ENCODE results near the gene MYRIP. TPM values are rescaled to one million over a fixed set of nuclear protein-coding genes. Genes with fewer than 3 reads are reported as not detected.

MYRIP gene
- total and polyA plus RNA-seq, 2 experiments from 2014 or later: 0.36 to 0.60 TPM

DNA sequence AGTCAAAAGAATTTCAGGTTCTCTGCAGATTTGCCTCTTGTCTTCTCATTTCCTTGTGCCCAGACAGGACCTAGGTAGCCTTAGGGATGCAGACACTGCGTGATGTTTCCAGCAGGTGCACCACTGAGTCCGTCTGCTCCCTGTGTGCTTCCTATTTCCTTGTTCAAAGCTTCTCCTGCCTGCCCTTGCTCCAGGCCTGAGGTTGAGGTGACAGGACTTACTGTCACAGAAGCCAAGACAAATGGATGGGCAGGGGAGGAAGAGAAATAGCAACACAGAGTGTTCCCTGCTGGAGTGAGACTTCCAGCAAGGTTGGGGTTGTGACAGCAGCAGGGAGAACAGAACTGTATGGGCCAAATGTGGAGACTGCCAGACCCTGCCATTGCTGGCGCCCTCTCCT, 199.4 kb downstream of the MYRIP start:
- Histone ChIP-seq H3K36me3 (no peaks in the 10 kb centered on the region), H3K4me3 (no peak overlapping the region), H3K9me3 (ENCODE audit: low read depth) (no peaks in the 10 kb centered on the region), H3K27me3 (no peaks in the 10 kb centered on the region), H3K27ac (no peak overlapping the region), H3K4me1 (ENCODE audit: low read depth) (no peaks in the 10 kb centered on the region)
- TF ChIP-seq, protein P1, sequence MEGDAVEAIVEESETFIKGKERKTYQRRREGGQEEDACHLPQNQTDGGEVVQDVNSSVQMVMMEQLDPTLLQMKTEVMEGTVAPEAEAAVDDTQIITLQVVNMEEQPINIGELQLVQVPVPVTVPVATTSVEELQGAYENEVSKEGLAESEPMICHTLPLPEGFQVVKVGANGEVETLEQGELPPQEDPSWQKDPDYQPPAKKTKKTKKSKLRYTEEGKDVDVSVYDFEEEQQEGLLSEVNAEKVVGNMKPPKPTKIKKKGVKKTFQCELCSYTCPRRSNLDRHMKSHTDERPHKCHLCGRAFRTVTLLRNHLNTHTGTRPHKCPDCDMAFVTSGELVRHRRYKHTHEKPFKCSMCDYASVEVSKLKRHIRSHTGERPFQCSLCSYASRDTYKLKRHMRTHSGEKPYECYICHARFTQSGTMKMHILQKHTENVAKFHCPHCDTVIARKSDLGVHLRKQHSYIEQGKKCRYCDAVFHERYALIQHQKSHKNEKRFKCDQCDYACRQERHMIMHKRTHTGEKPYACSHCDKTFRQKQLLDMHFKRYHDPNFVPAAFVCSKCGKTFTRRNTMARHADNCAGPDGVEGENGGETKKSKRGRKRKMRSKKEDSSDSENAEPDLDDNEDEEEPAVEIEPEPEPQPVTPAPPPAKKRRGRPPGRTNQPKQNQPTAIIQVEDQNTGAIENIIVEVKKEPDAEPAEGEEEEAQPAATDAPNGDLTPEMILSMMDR (IDR thresholded peaks at IDR 0.05; ENCODE audit: low read depth, low read length): no peak
- DNase-seq (ENCODE audit: low read depth in 1 of 2, low spot score in 1 of 2): no peak

GRCh38 chr3:40009991-40010390, 200.6 kb downstream of the MYRIP start:
- peak in 1 of 2 donors; percentile 2 for DNase-seq (ENCODE audit: low read depth in 1 of 2, low spot score in 1 of 2)
- Histone ChIP-seq H3K9me3 (ENCODE audit: low read depth) (no peaks in the 10 kb centered on the region), H3K27me3 (no peaks in the 10 kb centered on the region), H3K4me1 (ENCODE audit: low read depth) (no peaks in the 10 kb centered on the region), H3K4me3 (no peak overlapping the region), H3K27ac (no peak overlapping the region), H3K36me3 (no peaks in the 10 kb centered on the region)
- TF ChIP-seq, protein P1 (IDR thresholded peaks at IDR 0.05; ENCODE audit: low read depth, low read length): no peak

DNA sequence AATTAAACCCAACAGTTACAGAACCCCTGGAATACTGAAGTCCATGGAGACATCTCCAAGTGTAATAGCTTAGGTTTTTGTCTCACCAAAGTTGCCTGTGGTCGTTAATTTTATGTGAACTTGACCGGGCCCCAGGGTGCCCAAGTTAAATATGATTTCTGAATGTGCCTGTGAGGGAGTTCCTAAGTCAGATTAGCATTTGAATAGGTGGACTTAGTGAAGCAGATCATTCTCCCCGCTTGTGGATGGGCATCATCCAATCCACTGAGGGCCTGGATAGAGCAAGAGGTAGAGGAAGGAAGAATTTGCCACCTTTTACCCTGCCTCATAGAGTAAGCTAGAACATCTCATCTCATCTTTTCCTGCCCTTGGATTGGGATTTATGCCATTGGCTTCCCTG, 203.0 kb downstream of the MYRIP start:
- no peaks in the 10 kb centered on the region for H3K27me3 ChIP-seq
- H3K27ac ChIP-seq: no peak overlapping the region
- no peak for DNase-seq (ENCODE audit: low read depth in 1 of 2, low spot score in 1 of 2)
- H3K4me1 ChIP-seq (ENCODE audit: low read depth): no peaks in the 10 kb centered on the region
- H3K4me3 ChIP-seq: no peak overlapping the region
- H3K9me3 ChIP-seq (ENCODE audit: low read depth): no peaks in the 10 kb centered on the region
- TF ChIP-seq, protein P1 (IDR thresholded peaks at IDR 0.05; ENCODE audit: low read depth, low read length): no peak
- no peaks in the 10 kb centered on the region for H3K36me3 ChIP-seq

GRCh38 chr3:40016391-40016790, 207.0 kb downstream of the MYRIP start:
- H3K9me3 ChIP-seq (ENCODE audit: low read depth): no peaks in the 10 kb centered on the region
- no peak for DNase-seq (ENCODE audit: low read depth in 1 of 2, low spot score in 1 of 2)
- TF ChIP-seq, protein P1 (IDR thresholded peaks at IDR 0.05; ENCODE audit: low read depth, low read length): no peak
- no peaks in the 10 kb centered on the region for H3K36me3 ChIP-seq
- H3K4me1 ChIP-seq (ENCODE audit: low read depth): no peaks in the 10 kb centered on the region
- no peak overlapping the region for H3K27ac ChIP-seq
- H3K27me3 ChIP-seq: no peaks in the 10 kb centered on the region
- H3K4me3 ChIP-seq: no peak overlapping the region

- Histone ChIP-seq H3K9me3 (ENCODE audit: low read depth) (no peaks in the 10 kb centered on the region), H3K4me1 (ENCODE audit: low read depth) (no peaks in the 10 kb centered on the region), H3K27ac (no peak overlapping the region), H3K36me3 (no peaks in the 10 kb centered on the region), H3K27me3 (no peaks in the 10 kb centered on the region), H3K4me3 (no peak overlapping the region)
- no peak for DNase-seq (ENCODE audit: low read depth in 1 of 2, low spot score in 1 of 2)
- TF ChIP-seq, protein P1 (IDR thresholded peaks at IDR 0.05; ENCODE audit: low read depth, low read length): no peak
Observed at GRCh38 chr3:40018369-40018768, 209.0 kb downstream of the MYRIP start.

- H3K27ac ChIP-seq: no peak overlapping the region
- no peaks in the 10 kb centered on the region for H3K27me3 ChIP-seq
- DNase-seq (ENCODE audit: low read depth in 1 of 2, low spot score in 1 of 2): no peak
- H3K4me3 ChIP-seq: no peak overlapping the region
- H3K4me1 ChIP-seq (ENCODE audit: low read depth): no peaks in the 10 kb centered on the region
- H3K36me3 ChIP-seq: no peaks in the 10 kb centered on the region
- TF ChIP-seq, protein P1 (IDR thresholded peaks at IDR 0.05; ENCODE audit: low read depth, low read length): no peak
- no peaks in the 10 kb centered on the region for H3K9me3 ChIP-seq (ENCODE audit: low read depth)
Observed at GRCh38 chr3:40019376-40019775, 210.0 kb downstream of the MYRIP start.
